Measurements from ENCODE around the gene CDC42SE2.
A peak's percentile ranks its signal among the peaks of the same experiment; 100 is the strongest.
"Not testable (repeated sequence)": the region's sequence is repeated elsewhere in the genome, so short reads cannot be mapped to it uniquely, and the experiment has no call there.

Gene CDC42SE2

DNA sequence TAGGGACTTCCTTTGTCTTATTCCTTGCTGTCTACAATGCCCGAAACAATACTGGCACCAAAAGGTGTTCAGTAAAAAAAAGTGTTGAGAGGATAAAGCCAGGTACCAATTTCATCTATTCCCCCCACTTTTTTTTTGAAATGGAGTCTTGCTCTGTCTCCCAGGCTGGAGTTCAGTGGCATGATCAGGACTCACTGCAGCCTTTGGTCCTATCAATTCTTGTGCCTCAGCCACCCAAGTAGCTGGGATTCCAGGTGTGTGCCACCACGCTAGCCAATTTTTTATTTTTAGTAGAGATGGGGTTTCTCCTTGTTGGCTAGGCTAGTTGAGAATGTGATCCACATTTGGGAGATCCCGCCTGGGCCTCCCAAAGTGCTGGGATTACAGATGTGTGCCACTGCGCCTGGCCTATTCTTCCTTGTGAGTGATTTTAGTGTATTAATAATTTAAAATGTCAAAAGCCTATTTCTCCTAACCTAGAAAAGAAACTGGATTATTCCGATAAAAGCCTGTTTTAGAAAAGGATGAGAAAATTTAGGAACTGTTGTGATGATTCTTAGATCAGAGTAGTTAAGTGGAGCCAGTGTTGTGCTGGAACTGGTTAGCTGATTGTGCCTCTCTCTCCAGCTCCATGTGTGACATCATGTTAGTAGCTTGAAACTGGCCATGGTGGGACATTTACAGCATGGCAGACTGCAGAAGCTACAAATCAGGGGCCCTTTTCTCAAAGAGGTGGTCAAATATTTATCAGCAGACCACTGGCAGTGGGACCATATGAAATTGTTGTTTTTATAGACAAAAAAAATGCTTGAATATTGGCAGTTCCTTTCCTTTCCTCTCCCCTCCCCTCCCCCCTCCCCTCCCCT is 14.3 kb downstream of the CDC42SE2 start:
- DNase-seq (ENCODE audit: low read depth) = no peak

- DNase-seq (ENCODE audit: low read depth) = not testable (repeated sequence)
These were observed 14.9 kb downstream of the CDC42SE2 start for GRCh38 chr5:131278741-131279124.

DNA sequence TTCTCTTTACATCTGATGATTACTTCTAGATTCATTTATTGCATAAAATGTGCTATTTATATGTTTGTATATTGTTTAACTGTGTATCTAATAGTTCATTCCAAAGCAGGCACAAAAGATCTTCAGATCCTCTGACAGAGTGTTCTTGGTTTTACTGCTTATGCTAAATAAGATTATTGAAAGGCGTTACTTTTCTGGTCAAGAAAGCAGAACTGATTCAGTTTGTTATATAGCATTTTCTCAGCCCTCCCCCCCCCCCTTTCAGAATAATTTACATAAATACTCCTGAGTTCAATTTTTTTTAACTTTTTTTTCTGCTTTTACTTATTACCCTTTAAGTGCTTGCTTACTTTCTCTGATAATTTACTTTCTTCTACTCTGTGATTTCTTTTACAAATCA is 15.4 kb downstream of the CDC42SE2 start:
- no peak for DNase-seq (ENCODE audit: low read depth)

- peak; percentile 49 for DNase-seq (ENCODE audit: low read depth)
These were observed 16.6 kb downstream of the CDC42SE2 start for GRCh38 chr5:131280417-131280816.

DNA sequence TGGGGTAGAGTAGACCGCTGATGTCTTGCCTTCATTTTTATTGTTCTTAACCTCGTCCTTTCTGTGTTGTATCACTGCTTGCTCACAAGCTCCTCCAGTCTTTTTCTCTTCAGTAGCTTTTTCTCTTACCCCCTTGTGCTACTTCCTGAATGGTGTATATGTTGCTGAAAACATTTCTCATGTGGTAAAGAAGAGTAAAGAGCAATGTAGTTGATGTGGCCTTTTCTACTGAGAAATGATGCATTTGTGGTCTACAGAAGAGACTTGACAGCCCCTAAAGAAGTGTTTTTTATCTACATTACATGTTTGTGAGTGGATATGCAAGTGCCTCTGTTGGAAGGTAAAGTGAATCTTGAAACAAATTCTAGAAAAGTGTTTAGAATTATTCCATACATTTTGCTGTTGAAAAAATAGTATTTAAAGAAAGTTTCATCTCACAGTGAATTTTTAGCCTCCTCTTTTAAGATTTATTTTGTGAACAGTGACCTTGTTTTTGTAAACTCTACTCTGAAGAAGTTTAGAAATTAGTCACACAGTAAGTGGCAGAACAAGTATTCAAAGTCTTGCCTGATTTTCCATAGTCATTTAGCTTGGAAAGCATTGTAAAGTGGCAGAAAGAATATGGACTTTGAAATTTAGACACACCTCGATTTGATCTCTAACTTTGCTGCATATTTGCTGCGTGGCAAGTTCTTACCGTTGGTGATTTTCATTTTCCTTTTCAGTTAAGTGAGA is 17.4 kb downstream of the CDC42SE2 start:
- no peak for DNase-seq (ENCODE audit: low read depth)

DNA sequence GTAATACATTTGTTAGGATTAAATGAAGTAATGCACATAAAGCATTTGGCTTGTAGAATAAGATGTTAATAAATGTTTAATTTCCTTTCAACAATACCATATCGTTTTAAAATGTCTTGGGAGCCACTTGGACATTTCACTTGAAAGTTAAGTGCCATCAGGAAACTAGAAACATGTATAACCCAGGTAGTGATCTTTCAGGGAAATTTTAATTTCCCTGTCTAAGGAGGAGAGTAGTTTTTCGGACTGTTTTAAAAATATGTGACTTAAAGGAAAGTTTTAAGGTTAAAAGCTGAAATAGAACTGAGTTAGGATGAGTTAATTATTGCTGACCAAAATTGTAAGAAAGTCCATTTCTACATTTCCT is 18.0 kb downstream of the CDC42SE2 start:
- no peak for DNase-seq (ENCODE audit: low read depth)

DNA sequence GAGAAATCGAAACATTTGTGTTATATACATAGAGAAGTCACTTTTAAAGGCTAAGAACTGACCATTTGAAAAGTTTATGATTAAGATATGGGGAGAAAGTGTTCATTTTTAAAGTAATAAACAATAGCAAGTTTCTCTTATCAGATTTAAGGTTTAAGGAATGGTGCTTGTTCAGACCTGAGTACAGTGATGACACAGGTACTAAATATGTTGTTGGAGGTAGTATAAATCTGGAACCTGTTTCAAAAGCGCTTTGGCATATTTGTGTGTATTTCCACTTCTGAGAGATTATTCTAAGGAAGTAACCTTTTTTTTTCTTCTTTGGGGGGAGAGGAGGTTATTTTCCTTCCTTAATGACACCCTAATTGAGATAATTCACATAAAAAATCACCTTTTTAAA is 18.4 kb downstream of the CDC42SE2 start:
- DNase-seq (ENCODE audit: low read depth) = no peak

DNA sequence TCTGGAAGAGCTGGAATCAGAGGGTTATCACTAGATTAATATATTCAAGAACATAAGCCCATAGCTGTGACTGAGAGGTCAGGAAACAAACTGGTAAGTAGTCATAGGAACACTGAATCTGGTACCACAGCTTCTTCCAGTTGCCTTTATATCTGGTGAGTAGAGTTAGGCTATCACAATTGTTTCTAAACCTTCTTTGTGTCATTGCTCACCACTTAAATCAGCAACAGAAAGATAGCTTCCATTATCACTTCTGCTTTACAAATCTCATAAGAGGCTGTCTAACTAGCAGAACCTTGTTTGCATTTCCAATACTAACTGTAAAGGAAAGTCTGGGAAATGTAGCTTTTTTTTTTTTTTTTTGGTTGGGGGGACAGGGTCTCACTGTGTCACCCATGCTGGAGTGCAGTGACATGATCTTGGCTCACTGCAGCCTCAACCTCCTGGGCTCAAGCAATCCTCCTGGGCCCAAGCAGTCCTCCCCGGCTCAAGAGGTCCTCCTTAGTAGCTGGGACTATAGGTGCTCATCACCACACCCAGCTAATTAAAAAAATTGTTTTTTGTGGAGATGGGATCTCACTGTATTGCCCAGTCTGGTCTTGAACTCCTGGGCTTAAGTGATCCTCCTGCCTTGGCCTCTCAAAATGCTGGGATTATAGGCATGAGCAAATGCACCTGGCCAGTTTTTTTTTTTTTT is 22.0 kb downstream of the CDC42SE2 start:
- no peak for DNase-seq (ENCODE audit: low read depth)

- DNase-seq (ENCODE audit: low read depth) = no peak
These were observed 22.5 kb downstream of the CDC42SE2 start for GRCh38 chr5:131286400-131286715.

DNA sequence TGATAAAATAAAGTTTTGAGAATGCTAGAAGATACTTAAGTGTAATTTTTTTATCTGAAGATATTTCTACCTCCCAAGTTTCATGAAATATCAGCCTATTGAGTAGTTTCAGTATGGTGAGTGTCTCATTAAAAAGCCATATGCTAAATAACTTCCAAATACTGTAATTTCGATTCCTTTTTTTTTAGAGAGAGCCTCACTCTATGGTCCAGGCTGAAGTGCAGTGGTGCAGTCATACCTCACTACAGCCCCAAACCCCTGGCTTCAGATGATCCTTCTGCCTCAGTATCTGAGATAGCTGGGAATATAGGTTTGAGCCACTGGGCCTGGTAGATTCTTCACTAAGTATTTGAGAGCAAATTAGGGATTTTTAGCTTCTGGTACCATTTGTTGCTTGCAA is 24.5 kb downstream of the CDC42SE2 start:
- DNase-seq (ENCODE audit: low read depth) = no peak

- DNase-seq (ENCODE audit: low read depth) = no peak
These were observed 25.9 kb downstream of the CDC42SE2 start for GRCh38 chr5:131289738-131290137.

DNA sequence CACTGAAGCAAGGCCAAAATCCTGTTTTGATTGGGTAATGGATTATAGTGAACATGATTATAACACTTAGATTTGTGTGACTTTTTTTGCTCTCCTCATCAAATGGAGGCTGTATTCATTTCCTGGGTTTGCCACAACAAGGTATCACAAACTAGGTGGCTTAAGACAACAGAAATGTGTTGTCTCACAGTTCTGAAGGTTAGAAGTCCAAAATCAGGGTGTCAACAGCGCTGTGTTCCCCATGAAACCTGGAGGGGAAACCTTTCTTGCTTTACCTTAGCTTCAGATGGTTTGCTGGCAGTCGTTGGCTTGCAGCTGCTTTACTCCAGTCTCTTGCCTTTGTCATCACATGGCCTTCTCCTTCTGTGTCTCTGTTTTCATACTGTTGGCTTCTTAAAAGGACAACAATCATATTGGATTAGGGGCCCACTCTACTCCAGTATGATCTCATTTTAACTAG is 32.4 kb downstream of the CDC42SE2 start:
- no peak for DNase-seq (ENCODE audit: low read depth)

DNA sequence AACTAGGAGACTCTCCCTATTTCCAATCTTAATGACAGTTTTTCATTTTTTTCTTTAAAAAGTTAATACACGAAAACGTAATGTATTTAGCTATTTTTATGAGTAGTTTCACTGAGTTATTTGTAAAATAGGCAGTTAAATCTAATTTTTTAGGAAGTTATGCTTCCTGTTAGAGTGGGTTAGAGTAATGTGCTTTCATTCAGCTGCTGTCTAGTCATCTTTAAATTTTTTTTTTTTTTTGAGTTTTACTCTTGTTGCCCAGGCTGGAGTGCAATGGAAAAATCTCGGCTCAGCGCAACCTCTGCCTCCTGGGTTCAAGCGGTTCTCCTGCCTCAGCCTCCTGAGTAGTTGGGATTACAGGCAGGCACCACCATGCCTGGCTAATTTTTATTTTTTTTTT is 34.0 kb downstream of the CDC42SE2 start:
- no peak for DNase-seq (ENCODE audit: low read depth)

GRCh38 chr5:131299465-131299864 is 35.6 kb downstream of the CDC42SE2 start:
- no peak for DNase-seq (ENCODE audit: low read depth)

GRCh38 chr5:131302506-131302905 is 38.7 kb downstream of the CDC42SE2 start:
- DNase-seq (ENCODE audit: low read depth) = no peak

- peak; percentile 75 for DNase-seq (ENCODE audit: low read depth)
These were observed 39.7 kb downstream of the CDC42SE2 start for GRCh38 chr5:131303537-131303936.

DNA sequence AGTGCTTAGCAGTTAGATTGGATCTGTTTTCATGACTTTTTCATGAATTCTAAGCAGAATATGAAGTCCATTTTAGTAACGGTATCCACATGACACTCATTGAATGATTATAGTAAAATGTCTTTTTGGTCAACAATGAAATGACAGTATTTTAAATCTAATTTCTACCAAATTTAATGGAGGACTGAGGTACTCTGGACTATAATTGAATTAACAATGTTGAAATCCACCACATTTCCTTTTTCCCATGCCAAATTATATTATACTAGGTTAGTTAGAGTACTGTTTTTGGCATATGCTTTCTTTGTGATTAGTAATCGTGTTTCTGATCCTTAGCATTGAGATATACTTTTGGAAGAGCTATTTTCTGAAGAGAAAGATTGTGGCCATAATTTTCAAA is 40.6 kb downstream of the CDC42SE2 start:
- no peak for DNase-seq (ENCODE audit: low read depth)

DNA sequence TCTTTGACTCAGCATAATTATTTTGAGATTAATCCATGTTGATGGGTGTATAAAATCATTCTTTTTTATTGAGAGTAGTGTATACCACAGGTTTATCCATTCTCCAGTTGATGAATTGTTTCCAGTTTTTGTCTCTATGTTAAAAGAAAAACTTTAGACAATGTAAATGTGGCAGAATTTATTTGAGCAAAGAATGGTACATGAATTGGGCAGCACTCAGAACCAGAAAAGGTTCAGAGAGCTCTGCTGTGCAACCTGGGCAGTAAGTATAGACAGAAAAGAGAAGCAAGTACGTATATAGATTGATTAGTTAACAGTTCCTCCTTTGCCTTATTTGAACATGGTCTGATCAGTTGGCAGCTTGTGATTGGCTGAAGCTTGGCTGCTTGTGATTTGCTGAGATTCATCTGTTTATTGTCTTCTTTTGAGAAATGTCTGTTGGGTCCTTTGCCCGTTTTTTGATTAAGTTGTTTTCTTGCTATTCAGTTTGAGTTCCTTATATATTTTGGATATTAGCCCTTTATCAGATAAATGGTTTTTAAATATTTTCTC is 41.4 kb downstream of the CDC42SE2 start:
- no peak for DNase-seq (ENCODE audit: low read depth)

GRCh38 chr5:131305906-131306305 is 42.1 kb downstream of the CDC42SE2 start:
- DNase-seq (ENCODE audit: low read depth) = peak; percentile 2

- DNase-seq (ENCODE audit: low read depth) = not testable (repeated sequence)
These were observed 48.5 kb downstream of the CDC42SE2 start for GRCh38 chr5:131312235-131312772.

- DNase-seq (ENCODE audit: low read depth) = no peak
These were observed 52.2 kb downstream of the CDC42SE2 start for GRCh38 chr5:131316026-131316425.

DNA sequence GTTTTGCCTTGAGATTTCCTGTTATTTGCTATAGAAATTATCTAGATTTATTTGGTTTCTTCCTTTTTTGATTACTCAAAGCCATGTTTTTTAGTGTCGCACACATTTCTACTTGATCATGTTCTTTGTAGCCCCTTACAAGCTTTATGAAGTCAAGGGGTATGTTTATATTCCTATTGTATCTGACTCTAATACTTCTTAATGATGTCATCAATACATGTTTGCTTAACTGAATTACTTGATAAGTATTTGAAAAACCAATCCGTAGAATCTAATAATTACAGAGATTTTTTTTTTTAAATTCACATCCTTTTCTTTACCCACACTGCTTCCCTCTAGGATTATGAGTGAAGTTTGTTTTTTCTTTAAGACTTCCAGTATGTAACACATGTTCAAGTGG is 53.0 kb downstream of the CDC42SE2 start:
- no peak for DNase-seq (ENCODE audit: low read depth)
